Nephron (organoid): Measurements from ENCODE around the gene DEPDC5.

ENCODE experiments used
- H3K27ac Mint-ChIP-seq, 3 experiments: 2 replicates each; pipeline ENCODE4 v1.8.0; 2020; ENCODE audit warnings: mixed read lengths in 3 of 3, mild to moderate bottlenecking in 2 of 3, moderate library complexity in 1 of 3
- H3K27me3 Mint-ChIP-seq: 2 replicates; pipeline ENCODE4 v1.8.0; 2021; ENCODE audit warnings: low read depth, mild to moderate bottlenecking, moderate library complexity, mixed read lengths
- H3K36me3 Mint-ChIP-seq: 2 replicates; pipeline ENCODE4 v1.8.0; 2020; ENCODE audit warnings: low read depth, mixed read lengths
- H3K4me1 Mint-ChIP-seq: 2 replicates; pipeline ENCODE4 v1.8.0; 2020; ENCODE audit warnings: mixed read lengths
- H3K4me3 Mint-ChIP-seq, 3 experiments: 2 replicates each; pipeline ENCODE4 v1.8.0; 2020; ENCODE audit warnings: mild to moderate bottlenecking in 3 of 3, mixed read lengths in 3 of 3, moderate library complexity in 2 of 3
- H3K9me3 Mint-ChIP-seq: 2 replicates; pipeline ENCODE4 v1.8.0; 2020; ENCODE audit warnings: mixed read lengths
- CTCF ChIP-seq, 3 experiments: fragments of 200-600 bp; sonication (generic); IDR thresholded peaks; one replicate each; pipeline ENCODE4 v1.5.0; 2021; ENCODE audit warnings: antibody characterized with exemption in 3 of 3; ENCODE audit not compliant: unreplicated experiment in 3 of 3

Gene DEPDC5

GRCh38 chr22:31846161-31847115 lies 92.6 kb downstream of the DEPDC5 start:
- no peak for TF ChIP-seq CTCF (IDR thresholded peaks at IDR 0.05; ENCODE audit: unreplicated experiment in 3 of 3)
- Mint-ChIP-seq H3K27ac (no peak overlapping the region), H3K9me3 (no peaks in the 10 kb centered on the region), H3K4me1 (no peaks in the 10 kb centered on the region), H3K27me3 (no peaks in the 10 kb centered on the region), H3K36me3 (peaks cover 76% of the 10 kb centered on the region), H3K4me3 (no peak overlapping the region)

- Mint-ChIP-seq H3K9me3 (no peaks in the 10 kb centered on the region), H3K4me3 (no peak overlapping the region), H3K27ac (no peak overlapping the region), H3K27me3 (no peaks in the 10 kb centered on the region), H3K4me1 (no peaks in the 10 kb centered on the region), H3K36me3 (peaks cover 73% of the 10 kb centered on the region)
- no peak for TF ChIP-seq CTCF (IDR thresholded peaks at IDR 0.05; ENCODE audit: unreplicated experiment in 3 of 3)
These were observed 94.6 kb downstream of the DEPDC5 start for GRCh38 chr22:31848411-31848810.

- Mint-ChIP-seq H3K36me3 (peaks cover 63% of the 10 kb centered on the region), H3K27ac (no peak overlapping the region), H3K9me3 (no peaks in the 10 kb centered on the region), H3K27me3 (no peaks in the 10 kb centered on the region), H3K4me1 (no peaks in the 10 kb centered on the region), H3K4me3 (no peak overlapping the region)
- no peak for TF ChIP-seq CTCF (IDR thresholded peaks at IDR 0.05; ENCODE audit: unreplicated experiment in 3 of 3)
These were observed 96.3 kb downstream of the DEPDC5 start for GRCh38 chr22:31850135-31850534.

- Mint-ChIP-seq H3K27me3 (no peaks in the 10 kb centered on the region), H3K27ac (no peak overlapping the region), H3K9me3 (no peaks in the 10 kb centered on the region), H3K4me3 (no peak overlapping the region), H3K4me1 (no peaks in the 10 kb centered on the region), H3K36me3 (peaks cover 41% of the 10 kb centered on the region)
- TF ChIP-seq CTCF (IDR thresholded peaks at IDR 0.05; ENCODE audit: unreplicated experiment in 3 of 3): no peak
These were observed 99.0 kb downstream of the DEPDC5 start for GRCh38 chr22:31852691-31853421.

- H3K36me3 Mint-ChIP-seq: peaks cover 33% of the 10 kb centered on the region
- no peaks in the 10 kb centered on the region for H3K27me3 Mint-ChIP-seq
- no peak for TF ChIP-seq CTCF (IDR thresholded peaks at IDR 0.05; ENCODE audit: unreplicated experiment in 3 of 3)
- no peaks in the 10 kb centered on the region for H3K4me1 Mint-ChIP-seq
- no peaks in the 10 kb centered on the region for H3K9me3 Mint-ChIP-seq
- H3K27ac Mint-ChIP-seq: no peak overlapping the region
- H3K4me3 Mint-ChIP-seq: no peak overlapping the region
These were observed 100.1 kb downstream of the DEPDC5 start for GRCh38 chr22:31853736-31854495.
